Esophagus muscularis mucosa (tissue), 4 donors: ENCODE results near the gene MEF2A. TPM values are rescaled to one million over a fixed set of nuclear protein-coding genes. Genes with fewer than 3 reads are reported as not detected.
A peak's percentile ranks its signal among the peaks of the same experiment; 100 is the strongest.

ENCODE experiments used
- DNase-seq: peaks from one replicate; pipeline ENCODE4 v3.0.0-alpha.2; 2017; ENCODE audit errors: extremely low spot score
- H3K27ac ChIP-seq, 4 donors: fragments of 200-600 bp; sonication (generic); replicated peaks in 1 of 4; 1 replicate in 3 of 4; 2 replicates in 1 of 4; pipeline ENCODE4 v1.5.1; 2016 to 2019; ENCODE audit warnings: mild to moderate bottlenecking in 1 of 4
- H3K27me3 ChIP-seq, 4 donors: fragments of 200-600 bp; sonication (generic); one replicate each; pipeline versions ENCODE4 v1.5.1 to v1.6.0; 2016 to 2019
- H3K36me3 ChIP-seq, 4 donors: fragments of 200-600 bp; sonication (generic); one replicate each; pipeline ENCODE4 v1.5.1; 2016 to 2019
- H3K4me1 ChIP-seq, 4 donors: fragments of 200-600 bp; sonication (generic); one replicate each; pipeline ENCODE4 v1.5.1; 2016 to 2019
- H3K4me3 ChIP-seq, 4 donors: fragments of 200-600 bp; sonication (generic); 1 replicate in 2 of 4; 2 replicates in 2 of 4; pipeline ENCODE4 v1.5.1; 2016 to 2019; ENCODE audit warnings: mild to moderate bottlenecking in 4 of 4, moderate library complexity in 1 of 4
- H3K9me3 ChIP-seq, 4 donors: fragments of 200-600 bp; sonication (generic); 1 replicate in 3 of 4; 2 replicates in 1 of 4; pipeline ENCODE4 v1.5.1; 2016 to 2019
- CTCF ChIP-seq, 3 experiments: fragments of 200-600 bp in 2 of 3; fragments of 450-650 bp in 1 of 3; sonication (generic) in 2 of 3; IDR thresholded peaks; one replicate each; pipeline ENCODE4 v1.5.1; 2017 to 2019; ENCODE audit warnings: antibody characterized with exemption in 3 of 3, mild to moderate bottlenecking in 2 of 3, moderate library complexity in 1 of 3
- EP300 ChIP-seq: sonication (generic); formaldehyde crosslinking; IDR thresholded peaks from one replicate; pipeline ENCODE4 v1.6.1; 2017; ENCODE audit warnings: antibody characterized with exemption
- POLR2A ChIP-seq: fragments of 450-650 bp; IDR thresholded peaks from one replicate; pipeline ENCODE4 v1.6.1; 2017; ENCODE audit warnings: antibody characterized with exemption, moderate library complexity, mild to moderate bottlenecking, low read depth
- POLR2AphosphoS5 ChIP-seq, 2 donors: sonication (generic); formaldehyde crosslinking; IDR thresholded peaks; one replicate each; pipeline ENCODE4 v1.6.1; 2017; ENCODE audit warnings: antibody characterized with exemption in 2 of 2
- WGBS: methylation state at CpG from one replicate; pipeline ENCODE4 v1.1.5; 2018; 5-methylcytosine and 5-hydroxymethylcytosine counted together
- intact Hi-C: fragments of 100-400 bp; cut with DNase I; formaldehyde crosslinking; loops from one replicate; pipeline ENCODE4 v1.15.1; 2023
- total RNA-seq, 4 donors: library from RNA; depleted of rRNA; stranded (reverse); fragments of >200 nt; gene quantifications; one replicate each; pipeline versions ENCODE4 v1.1.0 to v1.2.1, GENCODE V29; 2016

Gene MEF2A
- total RNA-seq, 4 donors from 2014 or later, result 63.1 to 76.7 (median 73.3) TPM

DNA sequence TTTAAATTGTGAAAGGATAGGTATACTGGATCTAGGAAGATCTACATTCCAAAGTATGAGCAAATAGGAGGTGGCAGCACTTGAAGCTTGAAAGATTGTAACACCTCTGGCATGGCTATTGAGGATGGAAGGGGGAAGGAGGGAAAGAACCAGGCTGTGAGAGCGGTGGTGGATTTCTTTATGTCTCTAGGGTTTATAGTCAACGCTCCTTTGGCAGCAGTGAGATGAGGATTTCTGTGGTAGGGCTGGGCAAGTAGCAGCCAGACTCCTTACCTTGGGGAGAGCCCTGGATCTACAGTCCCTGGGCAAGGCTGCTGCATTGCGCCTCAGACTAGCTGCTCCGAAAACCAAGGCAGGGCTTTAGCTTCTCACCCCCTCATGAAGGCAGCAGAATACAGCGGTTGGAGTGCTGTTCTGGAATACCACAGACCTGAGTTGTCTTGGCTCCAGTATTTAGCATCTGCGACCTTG lies 53.2 kb downstream of the MEF2A start:
- intact Hi-C loops, result no loop called here
- peak overlapping the region in 2 of 4 donors; percentile 41 to 54 for H3K27ac ChIP-seq
- 67% methylated on average over 6 of the region's 6 CpGs for WGBS
- no peaks in the 10 kb centered on the region for H3K27me3 ChIP-seq
- no peaks in the 10 kb centered on the region for H3K9me3 ChIP-seq
- no peaks in the 10 kb centered on the region for H3K36me3 ChIP-seq
- no peak for DNase-seq
- TF ChIP-seq EP300 (no peak), CTCF (IDR thresholded peaks at IDR 0.05) (peak in 1 of 3 experiments; percentile 6)
- peak overlapping the region in 1 of 4 donors; percentile 7 for H3K4me3 ChIP-seq
- H3K4me1 ChIP-seq, result peaks cover 47 to 58% (median 55%) of the 10 kb centered on the region in 4 donors

- H3K9me3 ChIP-seq, result no peaks in the 10 kb centered on the region
- DNase-seq, result no peak
- peaks cover 40 to 51% (median 48%) of the 10 kb centered on the region in 4 donors for H3K4me1 ChIP-seq
- intact Hi-C loops, result no loop called here
- no peaks in the 10 kb centered on the region for H3K36me3 ChIP-seq
- H3K4me3 ChIP-seq, result no peak overlapping the region
- no peaks in the 10 kb centered on the region for H3K27me3 ChIP-seq
- H3K27ac ChIP-seq, result peak overlapping the region in 2 of 4 donors; percentile 41 to 54
- TF ChIP-seq POLR2AphosphoS5 (IDR thresholded peaks at IDR 0.05) (no peak), POLR2A (no peak), EP300 (no peak), CTCF (IDR thresholded peaks at IDR 0.05) (no peak)
- WGBS, result 77% methylated on average over 2 of the region's 2 CpGs
These were observed 53.9 kb downstream of the MEF2A start for GRCh38 chr15:99619712-99620111.

GRCh38 chr15:99620178-99620577 lies 54.4 kb downstream of the MEF2A start:
- Histone ChIP-seq H3K27ac (peak overlapping the region in 2 of 4 donors; percentile 3 to 41), H3K4me3 (no peak overlapping the region), H3K9me3 (peaks cover 0 to 4% (median 0%) of the 10 kb centered on the region in 4 donors), H3K4me1 (peaks cover 35 to 46% (median 43%) of the 10 kb centered on the region in 4 donors), H3K36me3 (no peaks in the 10 kb centered on the region), H3K27me3 (no peaks in the 10 kb centered on the region)
- TF ChIP-seq EP300, result no peak
- no peak for TF ChIP-seq CTCF (IDR thresholded peaks at IDR 0.05)
- no peak for TF ChIP-seq POLR2A
- no peak for TF ChIP-seq POLR2AphosphoS5 (IDR thresholded peaks at IDR 0.05)
- DNase-seq, result no peak
- 88% methylated on average over 6 of the region's 6 CpGs for WGBS
- intact Hi-C loops, result no loop called here

GRCh38 chr15:99621767-99622166 lies 56.0 kb downstream of the MEF2A start:
- H3K27me3 ChIP-seq, result no peaks in the 10 kb centered on the region
- intact Hi-C loops, result no loop called here
- no peak for DNase-seq
- H3K36me3 ChIP-seq, result no peaks in the 10 kb centered on the region
- H3K4me3 ChIP-seq, result no peak overlapping the region
- peaks cover 32 to 35% (median 34%) of the 10 kb centered on the region in 4 donors for H3K4me1 ChIP-seq
- no peak for TF ChIP-seq CTCF (IDR thresholded peaks at IDR 0.05)
- no peak for TF ChIP-seq POLR2A
- TF ChIP-seq EP300, result no peak
- no peak for TF ChIP-seq POLR2AphosphoS5 (IDR thresholded peaks at IDR 0.05)
- H3K27ac ChIP-seq, result no peak overlapping the region
- H3K9me3 ChIP-seq, result peaks cover 0 to 5% (median 0%) of the 10 kb centered on the region in 4 donors

DNA sequence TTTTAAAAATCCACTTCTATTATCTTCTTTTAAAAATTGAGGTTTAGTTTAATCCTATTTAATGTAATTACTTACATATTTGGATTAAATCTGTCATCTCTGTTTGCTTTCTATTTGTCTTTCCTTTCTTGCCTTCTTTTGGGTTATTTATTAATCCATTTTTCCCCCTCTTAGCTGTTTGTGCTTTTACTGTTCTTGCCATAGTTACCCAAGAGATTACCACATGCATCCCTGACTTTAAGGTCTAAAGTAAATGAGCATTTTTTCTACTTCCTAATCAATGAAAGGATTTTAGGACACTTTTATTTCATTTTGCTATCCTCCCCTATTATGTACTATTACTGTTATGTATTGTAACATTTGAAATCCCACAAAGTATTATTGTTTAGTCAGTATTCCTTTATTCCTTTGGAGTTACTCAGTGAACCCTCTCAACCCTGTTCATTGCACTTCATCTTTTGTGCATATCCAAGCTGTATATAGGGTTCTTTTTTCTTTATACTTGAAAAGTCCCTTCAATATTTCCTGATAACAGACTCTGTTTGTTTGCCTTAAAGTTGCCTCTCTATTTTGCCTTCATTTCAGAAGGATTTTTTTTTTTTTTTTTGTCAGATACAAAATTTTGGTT lies 62.7 kb downstream of the MEF2A start:
- DNase-seq, result no peak
- Histone ChIP-seq H3K4me3 (no peak overlapping the region), H3K4me1 (peaks cover 33 to 48% (median 42%) of the 10 kb centered on the region in 4 donors), H3K36me3 (no peaks in the 10 kb centered on the region), H3K27me3 (no peaks in the 10 kb centered on the region), H3K9me3 (peaks cover 0 to 5% (median 0%) of the 10 kb centered on the region in 4 donors), H3K27ac (no peak overlapping the region)
- TF ChIP-seq EP300 (no peak), CTCF (IDR thresholded peaks at IDR 0.05) (no peak), POLR2A (no peak), POLR2AphosphoS5 (IDR thresholded peaks at IDR 0.05) (no peak)
- intact Hi-C loops, result no loop called here
